Right renal pelvis (tissue), 4 donors: ENCODE measurements around the gene RAB40AL. TPM values are rescaled to one million over a fixed set of nuclear protein-coding genes. Genes with fewer than 3 reads are reported as not detected.

ENCODE experiments used
- DNase-seq, 4 donors: peaks; one replicate each; pipeline ENCODE4 v3.0.0-alpha.2; 2013; ENCODE audit warnings: low read depth in 4 of 4, low spot score in 3 of 4, missing footprints in 1 of 4
- polyA plus RNA-seq, 4 donors: library from polyadenylated mRNA; unstranded; fragments of 120-200 nt; gene quantifications; one replicate each; pipeline ENCODE4 v1.2.1, GENCODE V29; 2013; ENCODE audit not compliant: insufficient read length in 4 of 4

Gene RAB40AL
- polyA plus RNA-seq, 4 donors, result 0.14 to 0.22 TPM; not detected in 2

DNA sequence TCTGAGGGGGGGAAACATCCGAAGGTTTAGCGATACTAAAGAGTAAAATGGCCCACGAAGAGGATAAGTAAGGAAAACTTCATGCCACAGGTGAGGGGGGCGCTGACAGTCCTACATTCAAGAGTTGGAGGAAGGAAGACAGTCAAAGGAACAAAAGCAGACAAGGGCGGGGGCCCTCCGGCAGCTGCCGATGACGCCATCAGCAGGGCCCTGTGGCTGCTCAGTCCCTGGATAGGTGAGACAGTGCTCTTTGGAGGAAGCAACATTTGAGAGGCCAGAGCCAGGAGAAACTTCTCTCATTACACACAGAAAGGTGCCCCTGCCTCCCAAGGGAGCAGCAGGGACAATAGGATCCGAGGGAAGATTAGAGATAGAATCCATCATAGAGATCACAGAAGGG lies 41.5 kb downstream of the RAB40AL start:
- DNase-seq, result no peak

DNA sequence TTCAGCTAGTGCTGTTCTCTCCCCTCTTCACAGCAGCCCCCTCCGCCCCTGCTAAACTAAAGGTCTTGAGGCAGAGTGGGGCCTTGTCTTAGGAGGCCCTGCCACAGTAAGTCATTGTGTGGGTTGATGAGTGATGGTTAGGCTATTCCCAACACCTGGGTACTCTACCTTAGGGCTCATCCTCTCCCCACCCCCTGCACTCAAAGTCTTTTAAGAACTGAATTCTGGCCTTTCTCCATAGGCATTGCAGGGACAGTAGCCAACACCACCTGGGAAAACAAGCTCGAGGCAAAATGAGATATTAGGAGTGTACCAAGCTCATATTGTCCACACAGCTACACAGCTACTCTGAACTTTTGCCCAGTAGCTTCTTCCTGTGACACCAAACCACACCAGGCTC lies 42.5 kb downstream of the RAB40AL start:
- no peak for DNase-seq

DNA sequence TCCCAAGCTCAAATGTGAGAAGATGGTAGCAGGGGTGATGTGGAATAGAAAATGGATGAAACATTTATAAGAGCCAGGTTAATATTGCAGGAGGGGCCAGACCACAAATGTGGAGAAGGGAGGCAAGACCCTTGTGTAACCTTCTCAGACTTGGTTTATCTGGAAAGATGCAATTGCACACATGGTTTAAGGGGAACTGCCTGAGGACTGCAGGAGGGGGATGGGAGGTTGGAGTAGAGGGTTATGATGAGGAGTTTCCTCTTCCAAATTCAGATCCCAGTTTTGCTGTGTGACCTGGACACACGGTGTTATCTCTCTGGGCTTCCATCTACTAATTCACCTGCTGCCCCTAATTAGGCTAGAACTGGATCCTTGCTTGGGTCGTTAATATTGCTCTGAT lies 46.1 kb downstream of the RAB40AL start:
- no peak for DNase-seq

DNA sequence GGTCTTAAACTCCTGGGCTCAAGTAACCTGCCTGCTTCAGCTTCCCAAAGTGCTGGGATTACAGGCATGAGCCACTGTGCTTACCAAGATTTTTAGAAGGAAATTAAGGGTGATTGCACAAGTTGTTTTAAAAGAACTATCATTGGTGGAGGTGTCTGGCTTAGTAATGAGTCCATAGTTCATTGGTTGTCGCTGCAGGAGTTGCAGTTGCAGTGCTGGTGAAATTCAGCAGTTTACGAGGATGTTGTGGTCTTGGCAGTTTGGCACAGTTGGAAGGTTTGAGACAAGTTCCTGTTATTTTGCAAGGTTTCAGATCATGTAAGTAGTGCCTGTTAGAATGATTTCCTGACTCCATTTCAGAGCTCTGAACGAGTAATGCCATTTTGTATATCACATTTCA lies 48.1 kb downstream of the RAB40AL start:
- no peak for DNase-seq

Other genes with a start within 250 kb of the RAB40AL start
- 10 to 100 TPM; 40.2 to 44.7 (median 40.7) TPM for gene GPRASP2, start 224.8 kb upstream of the RAB40AL start, polyA plus RNA-seq
- 10 to 100 TPM; 16.7 to 22.5 (median 20.0) TPM for gene GPRASP3, start 216.5 kb upstream of the RAB40AL start, polyA plus RNA-seq
- 10 to 100 TPM; 48.4 to 73.6 (median 66.8) TPM for gene BEX1, start 126.9 kb downstream of the RAB40AL start, polyA plus RNA-seq
- gene NXF3, start 155.9 kb downstream of the RAB40AL start, polyA plus RNA-seq, result under 1 TPM in 3 of 4 donors, not detected in 1; 0.05 to 0.18 (median 0.07) TPM